Loucy (cell line): ENCODE measurements around the gene ROR1.

Experiments
- H2AFZ ChIP-seq: fragments of 200-600 bp; sonication (generic); 2 replicates; pipeline ENCODE4 v1.6.0; 2016; ENCODE audit warnings: antibody characterized with exemption, mild to moderate bottlenecking, low read length, moderate library complexity
- H3F3A ChIP-seq: fragments of 200-600 bp; 2 replicates; pipeline ENCODE4 v1.6.0; 2016; ENCODE audit warnings: antibody characterized with exemption, low read depth, mild to moderate bottlenecking
- H3K27me3 ChIP-seq: fragments of 200-600 bp; sonication (generic); 2 replicates; pipeline ENCODE4 v1.6.1; 2014; ENCODE audit warnings: low read length, mild to moderate bottlenecking; ENCODE audit not compliant: insufficient read depth, poor library complexity, severe bottlenecking
- H3K36me3 ChIP-seq: fragments of 200-600 bp; sonication (generic); 2 replicates; pipeline ENCODE4 v1.6.1; 2016; ENCODE audit warnings: low read length; ENCODE audit not compliant: insufficient read depth
- H3K4me1 ChIP-seq: fragments of 200-600 bp; sonication (generic); 2 replicates; pipeline ENCODE4 v1.5.1; 2014; ENCODE audit warnings: low read length, mild to moderate bottlenecking; ENCODE audit not compliant: insufficient read depth, poor library complexity, severe bottlenecking
- H3K4me2 ChIP-seq: fragments of 200-600 bp; sonication (generic); 2 replicates; pipeline ENCODE4 v1.6.0; 2014; ENCODE audit warnings: antibody characterized with exemption, low read length, low read depth, mild to moderate bottlenecking; ENCODE audit not compliant: poor library complexity, severe bottlenecking
- H3K4me3 ChIP-seq: fragments of 200-600 bp; sonication (generic); 2 replicates; pipeline ENCODE4 v1.5.1; 2014; ENCODE audit warnings: low read length, mild to moderate bottlenecking, mixed read lengths; ENCODE audit not compliant: poor library complexity, severe bottlenecking
- H3K79me2 ChIP-seq: fragments of 200-600 bp; sonication (generic); 2 replicates; pipeline ENCODE4 v1.6.1; 2014; ENCODE audit warnings: low read length; ENCODE audit not compliant: insufficient read depth
- H3K9ac ChIP-seq: fragments of 200-600 bp; sonication (generic); 2 replicates; pipeline ENCODE4 v1.6.0; 2014; ENCODE audit warnings: mild to moderate bottlenecking, low read depth, low read length, moderate library complexity; ENCODE audit not compliant: poor library complexity, severe bottlenecking
- H3K9me2 ChIP-seq: fragments of 200-600 bp; sonication (generic); replicated peaks from 2 replicates; pipeline ENCODE4 v1.6.1; 2016; ENCODE audit warnings: low read depth, low read length, mixed read lengths
- H3K9me3 ChIP-seq: fragments of 200-600 bp; sonication (generic); 2 replicates; pipeline ENCODE4 v1.6.1; 2014; ENCODE audit warnings: mild to moderate bottlenecking, antibody characterized with exemption, low read length, low read depth; ENCODE audit not compliant: insufficient read depth
- H4K20me1 ChIP-seq: fragments of 200-600 bp; sonication (generic); 2 replicates; pipeline ENCODE4 v1.6.0; 2014; ENCODE audit warnings: antibody characterized with exemption, low read length, mild to moderate bottlenecking; ENCODE audit not compliant: insufficient read depth, poor library complexity, severe bottlenecking
- EZH2phosphoT487 ChIP-seq: fragments of 200-600 bp; IDR thresholded peaks from 2 replicates; pipeline ENCODE4 v1.6.1; 2018; ENCODE audit warnings: antibody characterized with exemption, mild to moderate bottlenecking, moderate library complexity, borderline replicate concordance
- TF ChIP-seq, protein P1 (sequence below): fragments of 200-600 bp; sonication (generic); conservative IDR thresholded peaks from 2 replicates; pipeline ENCODE4 v1.5.1; 2014; ENCODE audit warnings: mild to moderate bottlenecking, antibody characterized with exemption, low read length

The ROR1 gene

GRCh38 chr1:63936276-63936675, 162.5 kb downstream of the ROR1 start:
- Histone ChIP-seq H3K9ac (no peak overlapping the region), H3F3A (no peaks in the 10 kb centered on the region), H3K4me1 (peaks cover 9% of the 10 kb centered on the region), H3K79me2 (no peaks in the 10 kb centered on the region), H3K36me3 (no peaks in the 10 kb centered on the region), H3K9me3 (no peaks in the 10 kb centered on the region), H3K4me2 (no peak overlapping the region), H3K9me2 (no peaks in the 10 kb centered on the region), H4K20me1 (no peaks in the 10 kb centered on the region), H2AFZ (no peak overlapping the region), H3K4me3 (no peak overlapping the region), H3K27me3 (peaks cover under 1% of the 10 kb centered on the region)
- no peak for TF ChIP-seq EZH2phosphoT487
- TF ChIP-seq, protein P1, sequence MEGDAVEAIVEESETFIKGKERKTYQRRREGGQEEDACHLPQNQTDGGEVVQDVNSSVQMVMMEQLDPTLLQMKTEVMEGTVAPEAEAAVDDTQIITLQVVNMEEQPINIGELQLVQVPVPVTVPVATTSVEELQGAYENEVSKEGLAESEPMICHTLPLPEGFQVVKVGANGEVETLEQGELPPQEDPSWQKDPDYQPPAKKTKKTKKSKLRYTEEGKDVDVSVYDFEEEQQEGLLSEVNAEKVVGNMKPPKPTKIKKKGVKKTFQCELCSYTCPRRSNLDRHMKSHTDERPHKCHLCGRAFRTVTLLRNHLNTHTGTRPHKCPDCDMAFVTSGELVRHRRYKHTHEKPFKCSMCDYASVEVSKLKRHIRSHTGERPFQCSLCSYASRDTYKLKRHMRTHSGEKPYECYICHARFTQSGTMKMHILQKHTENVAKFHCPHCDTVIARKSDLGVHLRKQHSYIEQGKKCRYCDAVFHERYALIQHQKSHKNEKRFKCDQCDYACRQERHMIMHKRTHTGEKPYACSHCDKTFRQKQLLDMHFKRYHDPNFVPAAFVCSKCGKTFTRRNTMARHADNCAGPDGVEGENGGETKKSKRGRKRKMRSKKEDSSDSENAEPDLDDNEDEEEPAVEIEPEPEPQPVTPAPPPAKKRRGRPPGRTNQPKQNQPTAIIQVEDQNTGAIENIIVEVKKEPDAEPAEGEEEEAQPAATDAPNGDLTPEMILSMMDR, result no peak

DNA sequence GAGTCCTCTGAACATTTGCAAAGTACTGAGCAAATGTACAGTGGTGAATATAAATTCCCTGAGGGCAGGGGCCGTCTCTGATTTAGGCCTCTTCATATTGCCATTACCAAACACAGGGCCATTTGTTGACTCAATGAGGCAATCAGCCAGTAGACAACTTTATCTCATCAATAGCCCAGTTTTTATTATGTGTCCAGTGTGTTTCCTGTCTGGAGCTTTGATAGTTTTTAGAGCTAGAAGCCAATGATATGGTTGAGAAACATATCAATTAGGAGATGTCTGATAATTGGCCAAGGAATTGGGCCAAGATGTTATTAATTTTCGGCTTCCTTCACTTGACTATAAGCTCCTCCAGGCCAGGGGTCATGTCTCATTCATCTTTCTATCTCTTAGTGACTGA, 163.0 kb downstream of the ROR1 start:
- no peak for TF ChIP-seq EZH2phosphoT487
- TF ChIP-seq, protein P1, result no peak
- no peaks in the 10 kb centered on the region for H3K79me2 ChIP-seq
- H3K9me3 ChIP-seq, result no peaks in the 10 kb centered on the region
- H3K9me2 ChIP-seq, result no peaks in the 10 kb centered on the region
- no peak overlapping the region for H3K4me2 ChIP-seq
- no peak overlapping the region for H2AFZ ChIP-seq
- H3K27me3 ChIP-seq, result peaks cover 5% of the 10 kb centered on the region
- no peak overlapping the region for H3K9ac ChIP-seq
- H3K4me3 ChIP-seq, result no peak overlapping the region
- H3K4me1 ChIP-seq, result peaks cover 9% of the 10 kb centered on the region
- no peaks in the 10 kb centered on the region for H4K20me1 ChIP-seq
- no peaks in the 10 kb centered on the region for H3K36me3 ChIP-seq
- no peaks in the 10 kb centered on the region for H3F3A ChIP-seq

DNA sequence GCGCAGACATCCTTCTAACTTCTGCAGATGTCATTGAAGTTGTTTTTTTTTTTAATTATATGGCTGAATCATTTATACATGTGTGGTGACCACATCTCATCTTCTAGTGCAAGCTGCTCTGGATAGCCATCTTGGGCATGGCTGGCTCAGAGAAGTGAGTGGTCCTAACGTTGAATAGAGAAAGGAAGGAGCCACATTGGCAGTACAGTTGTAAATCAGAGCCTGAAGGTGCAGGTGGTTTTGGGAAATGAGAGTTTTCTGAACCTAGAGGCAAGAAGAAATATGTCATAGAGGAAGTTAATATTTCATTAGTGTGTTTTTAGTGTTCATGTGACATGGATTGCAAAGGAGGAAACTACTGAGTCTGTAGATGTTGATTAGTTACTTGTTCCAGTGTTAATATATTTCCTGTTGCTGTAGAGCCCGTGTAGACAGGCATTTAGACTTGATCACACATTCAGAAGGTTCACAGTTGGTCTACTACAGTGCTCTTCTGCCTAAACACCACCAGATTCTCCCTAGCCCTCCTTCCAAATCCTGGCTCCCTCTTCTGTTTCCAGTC, 163.7 kb downstream of the ROR1 start:
- Histone ChIP-seq H3K79me2 (no peaks in the 10 kb centered on the region), H3K9me3 (no peaks in the 10 kb centered on the region), H3K27me3 (peaks cover 5% of the 10 kb centered on the region), H3K9ac (no peak overlapping the region), H4K20me1 (no peaks in the 10 kb centered on the region), H3K4me2 (no peak overlapping the region), H3K4me3 (no peak overlapping the region), H3F3A (no peaks in the 10 kb centered on the region), H2AFZ (no peak overlapping the region), H3K36me3 (no peaks in the 10 kb centered on the region), H3K9me2 (no peaks in the 10 kb centered on the region), H3K4me1 (peaks cover 9% of the 10 kb centered on the region)
- TF ChIP-seq, protein P1, result no peak
- no peak for TF ChIP-seq EZH2phosphoT487
